Dendritic cell treated with granulocyte-macrophage colony-stimulating factor and Interleukin-4, amounts not matched to agents 40 ng/mL and 50 ng/mL, for 4 days (primary cell): Measurements from ENCODE around the gene ILKAP.

ENCODE experiments used
- H3K27ac Mint-ChIP-seq: one replicate; pipeline ENCODE4 v1.8.0; 2022; ENCODE audit warnings: mild to moderate bottlenecking, mixed read lengths
- H3K27me3 Mint-ChIP-seq: one replicate; pipeline ENCODE4 v1.8.0; 2022; ENCODE audit warnings: mild to moderate bottlenecking, mixed read lengths
- H3K36me3 Mint-ChIP-seq: one replicate; pipeline ENCODE4 v1.8.0; 2022; ENCODE audit warnings: low read depth, mixed read lengths
- H3K4me1 Mint-ChIP-seq: one replicate; pipeline ENCODE4 v1.8.0; 2022; ENCODE audit warnings: low read depth, mixed read lengths
- H3K4me3 Mint-ChIP-seq: one replicate; pipeline ENCODE4 v1.8.0; 2022; ENCODE audit warnings: mild to moderate bottlenecking, moderate library complexity, mixed read lengths
- H3K9me3 Mint-ChIP-seq: one replicate; pipeline ENCODE4 v1.8.0; 2022; ENCODE audit warnings: mixed read lengths
- intact Hi-C: fragments of 100-400 bp; cut with micrococcal nuclease; formaldehyde crosslinking; loops from one replicate; pipeline ENCODE4 v1.15.0; 2022

ILKAP gene

DNA sequence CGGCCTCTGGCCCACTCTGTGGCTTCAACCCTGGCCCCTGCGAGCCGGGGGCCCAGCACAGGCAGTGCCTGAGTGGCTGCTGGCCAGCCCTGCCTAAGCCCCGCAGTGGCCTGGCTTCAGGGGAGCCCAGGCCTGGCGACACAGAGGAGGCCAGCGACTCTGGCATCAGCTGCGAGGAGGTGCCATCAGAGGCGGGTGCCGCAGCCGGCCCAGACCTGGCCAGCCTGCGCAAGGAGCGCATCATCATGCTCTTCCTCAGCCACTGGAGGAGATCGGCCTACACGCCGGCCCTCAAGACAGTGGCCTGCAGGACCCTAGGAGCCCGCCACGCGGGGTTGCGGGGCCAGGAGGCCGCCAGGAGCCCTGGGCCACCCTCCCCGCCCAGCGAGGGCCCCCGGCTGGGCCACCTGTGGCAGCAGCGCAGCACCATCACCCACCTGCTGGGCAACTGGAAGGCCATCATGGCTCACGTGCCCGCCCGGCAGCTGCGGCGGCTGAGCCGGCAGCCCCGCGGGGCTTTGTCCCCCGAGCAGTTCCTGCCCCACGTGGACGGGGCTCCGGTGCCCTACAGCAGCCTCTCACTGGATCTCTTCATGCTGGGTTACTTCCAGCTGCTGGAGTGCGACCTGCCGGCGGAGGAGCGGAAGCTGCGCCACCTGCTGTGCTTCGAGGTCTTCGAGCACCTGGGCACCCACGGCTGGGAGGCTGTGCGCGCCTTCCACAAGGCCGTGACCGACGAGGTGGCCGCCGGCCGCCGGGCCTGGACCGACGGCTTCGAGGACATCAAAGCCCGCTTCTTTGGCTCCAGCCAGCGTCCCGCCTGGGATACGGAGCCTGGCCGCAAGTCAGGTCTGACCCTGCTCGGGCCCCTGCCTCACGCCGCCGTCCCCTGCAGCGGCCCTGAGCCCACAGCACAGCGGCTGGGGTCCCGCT is 72.5 kb downstream of the ILKAP start:
- Mint-ChIP-seq H3K9me3 (no peaks in the 10 kb centered on the region), H3K27me3 (no peaks in the 10 kb centered on the region), H3K4me1 (peaks cover 9% of the 10 kb centered on the region), H3K27ac (no peak overlapping the region), H3K36me3 (peaks cover 15% of the 10 kb centered on the region), H3K4me3 (no peak overlapping the region)
- intact Hi-C loops = no loop called here

DNA sequence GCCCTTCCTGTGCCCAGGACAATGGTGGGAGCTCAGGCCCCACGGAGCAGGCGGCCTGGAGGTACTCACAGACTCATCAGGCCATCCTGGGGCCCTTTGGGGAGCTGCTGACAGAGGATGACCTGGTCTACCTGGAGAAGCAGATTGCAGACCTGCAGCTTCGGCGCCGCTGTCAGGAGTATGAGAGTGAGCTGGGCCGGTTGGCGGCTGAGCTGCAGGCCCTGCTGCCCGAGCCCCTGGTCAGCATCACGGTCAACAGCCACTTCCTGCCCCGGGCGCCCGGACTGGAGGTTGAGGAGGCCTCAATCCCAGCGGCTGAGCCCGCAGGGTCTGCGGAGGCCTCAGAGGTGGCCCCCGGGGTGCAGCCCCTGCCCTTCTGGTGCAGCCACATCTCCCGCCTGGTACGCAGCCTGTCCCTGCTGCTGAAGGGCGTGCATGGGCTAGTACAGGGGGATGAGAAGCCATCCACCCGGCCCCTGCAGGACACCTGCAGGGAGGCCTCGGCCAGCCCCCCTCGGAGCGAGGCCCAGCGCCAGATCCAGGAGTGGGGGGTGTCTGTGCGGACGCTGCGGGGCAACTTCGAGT is 73.3 kb downstream of the ILKAP start:
- H3K36me3 Mint-ChIP-seq = peaks cover 15% of the 10 kb centered on the region

GRCh38 chr2:238129166-238130010 is 74.1 kb downstream of the ILKAP start:
- intact Hi-C loops = no loop called here
- peaks cover 8% of the 10 kb centered on the region for H3K4me1 Mint-ChIP-seq
- no peaks in the 10 kb centered on the region for H3K27me3 Mint-ChIP-seq
- H3K9me3 Mint-ChIP-seq = no peaks in the 10 kb centered on the region
- H3K36me3 Mint-ChIP-seq = peaks cover 15% of the 10 kb centered on the region
- H3K4me3 Mint-ChIP-seq = no peak overlapping the region
- H3K27ac Mint-ChIP-seq = no peak overlapping the region

More for the DNA sequence above, 73.3 kb downstream of the ILKAP start:
- H3K9me3 Mint-ChIP-seq = no peaks in the 10 kb centered on the region
- no peak overlapping the region for H3K4me3 Mint-ChIP-seq
- no peak overlapping the region for H3K27ac Mint-ChIP-seq
- intact Hi-C loops = no loop called here
- H3K27me3 Mint-ChIP-seq = no peaks in the 10 kb centered on the region
- H3K4me1 Mint-ChIP-seq = peaks cover 8% of the 10 kb centered on the region

GRCh38 chr2:238128534-238129001 is 74.9 kb downstream of the ILKAP start:
- Mint-ChIP-seq H3K27ac (no peak overlapping the region), H3K36me3 (peaks cover 15% of the 10 kb centered on the region), H3K9me3 (no peaks in the 10 kb centered on the region), H3K27me3 (no peaks in the 10 kb centered on the region), H3K4me1 (peaks cover 6% of the 10 kb centered on the region), H3K4me3 (no peak overlapping the region)
- intact Hi-C loops = no loop called here

- Mint-ChIP-seq H3K27me3 (no peaks in the 10 kb centered on the region), H3K4me3 (no peak overlapping the region), H3K36me3 (peaks cover 15% of the 10 kb centered on the region), H3K27ac (no peak overlapping the region), H3K9me3 (no peaks in the 10 kb centered on the region), H3K4me1 (peaks cover under 1% of the 10 kb centered on the region)
- intact Hi-C loops = no loop called here
Measured at GRCh38 chr2:238128061-238128440, 75.4 kb downstream of the ILKAP start.

- intact Hi-C loops = no loop called here
- Mint-ChIP-seq H3K4me1 (no peaks in the 10 kb centered on the region), H3K4me3 (no peak overlapping the region), H3K27ac (no peak overlapping the region), H3K27me3 (no peaks in the 10 kb centered on the region), H3K9me3 (no peaks in the 10 kb centered on the region), H3K36me3 (peaks cover 13% of the 10 kb centered on the region)
Measured at GRCh38 chr2:238127165-238128060, 76.1 kb downstream of the ILKAP start.

- no peak overlapping the region for H3K27ac Mint-ChIP-seq
- H3K27me3 Mint-ChIP-seq = no peaks in the 10 kb centered on the region
- peaks cover 6% of the 10 kb centered on the region for H3K36me3 Mint-ChIP-seq
- H3K4me1 Mint-ChIP-seq = no peaks in the 10 kb centered on the region
- no peak overlapping the region for H3K4me3 Mint-ChIP-seq
- no peaks in the 10 kb centered on the region for H3K9me3 Mint-ChIP-seq
- intact Hi-C loops = no loop called here
Measured at GRCh38 chr2:238126775-238127164, 76.7 kb downstream of the ILKAP start.

- no peaks in the 10 kb centered on the region for H3K9me3 Mint-ChIP-seq
- H3K27ac Mint-ChIP-seq = no peak overlapping the region
- no peak overlapping the region for H3K4me3 Mint-ChIP-seq
- no peaks in the 10 kb centered on the region for H3K4me1 Mint-ChIP-seq
- intact Hi-C loops = no loop called here
- H3K36me3 Mint-ChIP-seq = peaks cover 3% of the 10 kb centered on the region
- H3K27me3 Mint-ChIP-seq = no peaks in the 10 kb centered on the region
Measured at GRCh38 chr2:238126338-238126737, 77.2 kb downstream of the ILKAP start.

DNA sequence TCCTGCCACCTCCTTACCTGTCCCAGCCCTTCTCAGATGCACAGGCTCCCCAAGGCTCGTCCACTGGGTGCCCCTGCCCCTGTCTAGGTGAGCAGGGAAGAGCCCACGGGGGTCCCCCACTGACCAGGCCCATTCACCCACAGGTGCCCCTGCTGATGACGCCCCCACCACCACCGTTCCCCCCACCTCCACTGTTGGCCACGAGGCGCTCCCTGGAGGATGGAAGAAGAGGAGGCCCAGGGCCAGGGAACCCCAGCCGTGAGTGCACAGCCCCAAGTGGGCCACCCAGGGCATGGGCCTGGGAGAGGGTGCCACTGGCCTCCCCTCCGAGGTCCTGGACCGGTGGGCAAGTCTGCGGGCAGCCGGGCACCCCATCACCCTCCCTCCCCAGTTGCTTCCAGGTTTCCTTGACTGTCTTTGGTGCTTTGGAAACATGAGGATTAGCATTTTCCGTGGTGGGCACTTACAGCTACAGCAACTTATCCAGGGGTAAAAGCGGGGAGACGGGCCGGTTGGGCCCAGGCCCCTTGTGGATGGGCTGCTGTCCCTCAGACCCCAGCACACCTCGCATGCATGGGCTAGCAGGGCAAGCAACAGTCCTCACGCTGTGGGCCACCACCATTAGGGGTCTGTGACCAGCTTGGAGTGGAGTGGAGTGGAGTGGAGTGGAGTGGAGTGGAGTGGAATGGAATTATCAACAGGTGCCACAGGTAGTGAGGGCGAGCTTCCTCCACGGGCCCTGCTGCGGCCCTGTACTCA is 78.2 kb downstream of the ILKAP start:
- H3K9me3 Mint-ChIP-seq = no peaks in the 10 kb centered on the region
- no peaks in the 10 kb centered on the region for H3K4me1 Mint-ChIP-seq
- no peak overlapping the region for H3K4me3 Mint-ChIP-seq
- no peaks in the 10 kb centered on the region for H3K36me3 Mint-ChIP-seq
- peaks cover 3% of the 10 kb centered on the region for H3K27me3 Mint-ChIP-seq
- intact Hi-C loops = no loop called here
- no peak overlapping the region for H3K27ac Mint-ChIP-seq

DNA sequence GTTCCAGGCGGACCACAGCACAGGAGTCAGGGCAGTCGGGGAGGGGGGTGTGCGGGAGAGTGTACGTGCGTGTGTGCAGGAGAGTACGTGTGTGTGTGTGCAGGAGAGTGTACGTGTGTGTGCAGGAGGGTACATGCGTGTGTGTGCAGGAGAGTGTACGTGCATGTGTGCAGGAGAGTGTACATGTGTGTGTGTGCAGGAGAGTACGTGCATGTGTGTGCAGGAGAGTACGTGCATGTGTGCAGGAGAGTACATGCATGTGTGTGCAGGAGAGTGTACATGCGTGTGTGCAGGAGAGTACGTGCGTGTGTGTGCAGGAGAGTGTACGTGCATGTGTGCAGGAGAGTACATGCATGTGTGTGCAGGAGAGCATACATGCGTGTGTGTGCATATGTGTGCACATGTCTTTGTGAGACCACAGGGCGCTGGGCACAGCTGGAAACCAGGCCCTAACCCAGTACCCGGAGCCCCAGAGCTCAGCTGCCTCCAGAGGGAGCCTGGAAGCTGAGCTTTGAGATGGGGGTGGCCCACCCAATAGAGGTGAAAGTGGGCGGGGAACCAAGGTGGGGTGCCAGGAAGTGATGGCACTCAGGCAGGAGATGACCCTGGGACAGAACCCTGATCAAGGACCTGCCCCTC is 78.9 kb downstream of the ILKAP start:
- Mint-ChIP-seq H3K36me3 (peaks cover under 1% of the 10 kb centered on the region), H3K4me1 (no peaks in the 10 kb centered on the region), H3K27ac (no peak overlapping the region), H3K27me3 (peaks cover 9% of the 10 kb centered on the region), H3K9me3 (no peaks in the 10 kb centered on the region), H3K4me3 (no peak overlapping the region)
- intact Hi-C loops = no loop called here

DNA sequence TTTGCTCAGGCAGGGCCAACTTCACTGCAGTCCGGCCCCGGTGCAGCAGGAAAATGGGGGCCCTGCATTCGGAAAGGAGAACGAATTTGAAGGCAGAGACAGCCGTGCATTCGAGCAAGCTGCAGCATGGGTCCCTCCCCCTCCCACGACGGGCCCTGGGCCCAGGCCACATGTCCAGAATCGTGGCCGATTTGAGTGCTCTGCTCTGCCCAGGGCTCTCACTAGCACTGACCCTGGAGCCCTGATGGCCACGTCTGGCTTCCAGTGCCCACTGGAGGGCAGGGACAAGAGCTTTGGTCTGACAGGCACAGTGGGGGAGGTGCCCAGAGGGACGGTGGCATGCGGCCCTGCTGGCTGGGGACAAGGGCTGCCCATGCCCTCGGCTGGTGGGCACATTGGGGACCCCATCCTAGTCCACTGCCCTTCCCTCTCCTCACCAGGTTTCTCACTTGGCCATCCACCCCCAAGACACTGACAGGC is 79.5 kb downstream of the ILKAP start:
- H3K27ac Mint-ChIP-seq = no peak overlapping the region
- peaks cover 13% of the 10 kb centered on the region for H3K27me3 Mint-ChIP-seq
- peaks cover 6% of the 10 kb centered on the region for H3K36me3 Mint-ChIP-seq
- H3K9me3 Mint-ChIP-seq = no peaks in the 10 kb centered on the region
- H3K4me3 Mint-ChIP-seq = no peak overlapping the region
- intact Hi-C loops = no loop called here
- H3K4me1 Mint-ChIP-seq = no peaks in the 10 kb centered on the region

DNA sequence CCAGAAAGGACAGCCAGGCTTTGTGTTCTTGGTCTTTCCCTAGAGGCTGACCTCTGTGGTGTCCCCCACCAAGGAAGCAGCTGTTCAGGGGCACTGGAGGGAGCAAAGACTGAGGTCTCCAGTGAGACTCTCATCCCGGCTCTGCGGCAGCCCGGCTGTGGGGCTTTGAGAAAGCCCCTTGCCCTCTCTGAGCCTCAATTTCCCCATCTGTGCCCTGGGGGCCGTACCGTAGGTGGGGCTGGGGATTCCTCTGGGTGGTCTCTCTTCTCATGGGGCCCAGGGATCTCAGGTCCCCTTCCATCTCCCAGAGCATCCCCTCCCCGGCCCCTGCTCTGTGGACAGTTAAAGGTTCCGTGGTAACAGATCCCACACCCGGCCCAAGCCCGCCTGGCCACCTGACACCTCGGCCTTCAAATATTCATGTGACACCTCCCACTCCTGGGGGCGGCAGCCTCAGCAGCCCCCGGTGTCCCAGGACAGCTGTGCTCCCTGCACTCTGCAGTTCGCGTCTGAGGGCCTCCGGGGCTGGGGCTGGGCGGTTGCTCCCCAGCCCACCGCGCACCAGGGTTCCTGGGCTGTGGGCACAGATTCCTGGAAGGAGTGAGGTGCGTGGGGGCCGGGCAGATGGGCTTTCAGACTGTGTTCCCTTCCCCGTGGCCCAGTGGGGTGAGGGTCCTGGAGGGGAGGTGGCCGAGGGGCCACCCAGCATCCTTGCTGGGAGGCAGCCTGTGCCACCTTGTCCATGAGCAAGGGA is 80.1 kb downstream of the ILKAP start:
- no peak overlapping the region for H3K27ac Mint-ChIP-seq
- H3K27me3 Mint-ChIP-seq = peaks cover 19% of the 10 kb centered on the region
- intact Hi-C loops = no loop called here
- no peaks in the 10 kb centered on the region for H3K4me1 Mint-ChIP-seq
- no peaks in the 10 kb centered on the region for H3K9me3 Mint-ChIP-seq
- peaks cover 8% of the 10 kb centered on the region for H3K36me3 Mint-ChIP-seq
- no peak overlapping the region for H3K4me3 Mint-ChIP-seq
